HG03196 (cell line): ENCODE results near the gene FBLN1.

Source experiments
- ATAC-seq: cut with Tn5 transposase; IDR thresholded peaks from one replicate; pipeline ENCODE4 v1.9.1; 2021; ENCODE audit not compliant: unreplicated experiment

Gene FBLN1

GRCh38 chr22:45629469-45630089, 126.9 kb downstream of the FBLN1 start:
- no peak for ATAC-seq

GRCh38 chr22:45630436-45630835, 127.8 kb downstream of the FBLN1 start:
- no peak for ATAC-seq

- ATAC-seq: no peak
These were observed 128.6 kb downstream of the FBLN1 start for GRCh38 chr22:45631140-45631840.

- no peak for ATAC-seq
These were observed 129.2 kb downstream of the FBLN1 start for GRCh38 chr22:45631841-45632238.

- ATAC-seq: no peak
These were observed 130.3 kb downstream of the FBLN1 start for GRCh38 chr22:45632791-45633515.

- no peak for ATAC-seq
These were observed 134.0 kb downstream of the FBLN1 start for GRCh38 chr22:45636683-45637082.

GRCh38 chr22:45638197-45638596, 135.5 kb downstream of the FBLN1 start:
- no peak for ATAC-seq

GRCh38 chr22:45638834-45639746, 136.4 kb downstream of the FBLN1 start:
- ATAC-seq: no peak

GRCh38 chr22:45639747-45640102, 137.0 kb downstream of the FBLN1 start:
- no peak for ATAC-seq

GRCh38 chr22:45640291-45640940, 137.7 kb downstream of the FBLN1 start:
- ATAC-seq: no peak

GRCh38 chr22:45640941-45641621, 138.4 kb downstream of the FBLN1 start:
- ATAC-seq: no peak

- no peak for ATAC-seq
These were observed 140.3 kb downstream of the FBLN1 start for GRCh38 chr22:45642986-45643385.

- ATAC-seq: no peak
These were observed 142.0 kb downstream of the FBLN1 start for GRCh38 chr22:45644714-45645113.

GRCh38 chr22:45645150-45645525, 142.5 kb downstream of the FBLN1 start:
- no peak for ATAC-seq

- ATAC-seq: peak; percentile 68
These were observed 143.1 kb downstream of the FBLN1 start for GRCh38 chr22:45645526-45646414.

GRCh38 chr22:45647532-45648225, 145.0 kb downstream of the FBLN1 start:
- ATAC-seq: no peak

- ATAC-seq: no peak
These were observed 145.8 kb downstream of the FBLN1 start for GRCh38 chr22:45648301-45649117.

GRCh38 chr22:45649809-45650208, 147.1 kb downstream of the FBLN1 start:
- no peak for ATAC-seq
